Lung (tissue), 12 donors: ENCODE data around the gene MALAT1. TPM values are rescaled to one million over a fixed set of nuclear protein-coding genes. Genes with fewer than 3 reads are reported as not detected.

Experiments
- ATAC-seq: fragments of 200-7000 bp; cut with Tn5 transposase; one replicate; pipeline ENCODE4 v1.9.1; 2020; ENCODE audit warnings: moderate number of reproducible peaks; ENCODE audit not compliant: insufficient read depth, low FRiP score
- DNase-seq, 3 donors: peaks; one replicate each; pipeline ENCODE4 v3.0.0-alpha.2; 2013 to 2017
- H3K27ac ChIP-seq, 2 donors: one replicate each; pipeline ENCODE4 v1.5.1; 2013; ENCODE audit warnings: mild to moderate bottlenecking in 2 of 2, moderate library complexity in 2 of 2, control low read depth in 1 of 2, inconsistent platforms in 1 of 2, low read depth in 1 of 2, low read length in 1 of 2
- H3K27me3 ChIP-seq, 3 donors: one replicate each; pipeline ENCODE4 v1.5.1; 2013; ENCODE audit warnings: low read length in 2 of 3; ENCODE audit not compliant: control insufficient read depth in 3 of 3, insufficient read depth in 3 of 3
- H3K36me3 ChIP-seq, 4 donors: one replicate each; pipeline ENCODE4 v1.5.1; 2013; ENCODE audit warnings: low read length in 4 of 4, mild to moderate bottlenecking in 1 of 4, moderate library complexity in 1 of 4; ENCODE audit not compliant: control insufficient read depth in 4 of 4, insufficient read depth in 4 of 4
- H3K4me1 ChIP-seq, 5 donors: one replicate each; pipeline ENCODE4 v1.5.1; 2013; ENCODE audit warnings: low read length in 5 of 5, mild to moderate bottlenecking in 2 of 5, moderate library complexity in 1 of 5; ENCODE audit not compliant: control insufficient read depth in 5 of 5, insufficient read depth in 5 of 5
- H3K4me3 ChIP-seq: one replicate; pipeline ENCODE4 v1.5.1; 2013; ENCODE audit warnings: mild to moderate bottlenecking, control low read depth, moderate library complexity
- H3K9ac ChIP-seq, 2 donors: one replicate each; pipeline ENCODE4 v1.5.1; 2013; ENCODE audit warnings: low read length in 2 of 2, control low read depth in 1 of 2; ENCODE audit not compliant: insufficient read depth in 1 of 2
- H3K9me3 ChIP-seq, 4 donors: one replicate each; pipeline ENCODE4 v1.5.1; 2013; ENCODE audit warnings: low read length in 3 of 4, mild to moderate bottlenecking in 1 of 4, moderate library complexity in 1 of 4; ENCODE audit not compliant: control insufficient read depth in 4 of 4, insufficient read depth in 3 of 4
- WGBS, 2 donors: extraction: QIAGEN DNeasy Blood & Tissue Kit; methylation state at CpG; one replicate each; pipeline ENCODE4 v1.1.7; 2013; 5-methylcytosine and 5-hydroxymethylcytosine counted together
- polyA plus RNA-seq, 2 donors: library from polyadenylated mRNA; stranded (reverse); fragments of 200-250 nt; gene quantifications; one replicate each; pipeline ENCODE4 v1.2.1, GENCODE V29; 2013
- total RNA-seq, 2 donors: library from RNA; depleted of rRNA in 1 of 2; stranded (reverse); fragments of >200 nt in 1 of 2; gene quantifications; one replicate each; pipeline ENCODE4 v1.2.1, GENCODE V29; 2014 to 2021
- TF ChIP-seq, protein P1 (sequence below): IDR thresholded peaks from 2 replicates; pipeline ENCODE4 v1.5.1; 2012; ENCODE audit warnings: mild to moderate bottlenecking; ENCODE audit errors: control extremely low read depth, extremely low read depth
- donor health status: control.
- donor health status: control.
- donor health status: Bipolar disorder and iron deficiency.
- donor health status: healthy.
- donor health status: DM: yes; HTN: yes; CAD: no.

MALAT1 gene
- total and polyA plus RNA-seq, 4 donors = 125 to 48,332 (median 6,799) TPM

- Histone ChIP-seq H3K27ac (no peak overlapping the region), H3K9me3 (no peaks in the 10 kb centered on the region), H3K9ac (no peak overlapping the region), H3K27me3 (no peaks in the 10 kb centered on the region), H3K36me3 (peaks cover 3 to 54% (median 15%) of the 10 kb centered on the region in 4 donors), H3K4me3 (no peak overlapping the region), H3K4me1 (peaks cover 0 to 15% (median 9%) of the 10 kb centered on the region in 5 donors)
- TF ChIP-seq, protein P1, sequence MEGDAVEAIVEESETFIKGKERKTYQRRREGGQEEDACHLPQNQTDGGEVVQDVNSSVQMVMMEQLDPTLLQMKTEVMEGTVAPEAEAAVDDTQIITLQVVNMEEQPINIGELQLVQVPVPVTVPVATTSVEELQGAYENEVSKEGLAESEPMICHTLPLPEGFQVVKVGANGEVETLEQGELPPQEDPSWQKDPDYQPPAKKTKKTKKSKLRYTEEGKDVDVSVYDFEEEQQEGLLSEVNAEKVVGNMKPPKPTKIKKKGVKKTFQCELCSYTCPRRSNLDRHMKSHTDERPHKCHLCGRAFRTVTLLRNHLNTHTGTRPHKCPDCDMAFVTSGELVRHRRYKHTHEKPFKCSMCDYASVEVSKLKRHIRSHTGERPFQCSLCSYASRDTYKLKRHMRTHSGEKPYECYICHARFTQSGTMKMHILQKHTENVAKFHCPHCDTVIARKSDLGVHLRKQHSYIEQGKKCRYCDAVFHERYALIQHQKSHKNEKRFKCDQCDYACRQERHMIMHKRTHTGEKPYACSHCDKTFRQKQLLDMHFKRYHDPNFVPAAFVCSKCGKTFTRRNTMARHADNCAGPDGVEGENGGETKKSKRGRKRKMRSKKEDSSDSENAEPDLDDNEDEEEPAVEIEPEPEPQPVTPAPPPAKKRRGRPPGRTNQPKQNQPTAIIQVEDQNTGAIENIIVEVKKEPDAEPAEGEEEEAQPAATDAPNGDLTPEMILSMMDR = no peak
- no peak for DNase-seq
- 91 to 96% methylated on average over 2 of the region's 2 CpGs for WGBS, 2 donors
- no peak for ATAC-seq
Measured at GRCh38 chr11:65537296-65537597, 38.4 kb downstream of the MALAT1 start.

- Histone ChIP-seq H3K27me3 (no peaks in the 10 kb centered on the region), H3K4me1 (peaks cover 0 to 15% (median 12%) of the 10 kb centered on the region in 5 donors), H3K36me3 (peaks cover 3 to 50% (median 15%) of the 10 kb centered on the region in 4 donors), H3K9me3 (no peaks in the 10 kb centered on the region), H3K27ac (no peak overlapping the region), H3K4me3 (no peak overlapping the region), H3K9ac (no peak overlapping the region)
- TF ChIP-seq, protein P1 = no peak
- 87 to 88% methylated on average over 18 of the region's 18 CpGs for WGBS, 2 donors
- no peak for ATAC-seq
- no peak for DNase-seq
Measured at GRCh38 chr11:65537620-65538231, 38.9 kb downstream of the MALAT1 start.

DNA sequence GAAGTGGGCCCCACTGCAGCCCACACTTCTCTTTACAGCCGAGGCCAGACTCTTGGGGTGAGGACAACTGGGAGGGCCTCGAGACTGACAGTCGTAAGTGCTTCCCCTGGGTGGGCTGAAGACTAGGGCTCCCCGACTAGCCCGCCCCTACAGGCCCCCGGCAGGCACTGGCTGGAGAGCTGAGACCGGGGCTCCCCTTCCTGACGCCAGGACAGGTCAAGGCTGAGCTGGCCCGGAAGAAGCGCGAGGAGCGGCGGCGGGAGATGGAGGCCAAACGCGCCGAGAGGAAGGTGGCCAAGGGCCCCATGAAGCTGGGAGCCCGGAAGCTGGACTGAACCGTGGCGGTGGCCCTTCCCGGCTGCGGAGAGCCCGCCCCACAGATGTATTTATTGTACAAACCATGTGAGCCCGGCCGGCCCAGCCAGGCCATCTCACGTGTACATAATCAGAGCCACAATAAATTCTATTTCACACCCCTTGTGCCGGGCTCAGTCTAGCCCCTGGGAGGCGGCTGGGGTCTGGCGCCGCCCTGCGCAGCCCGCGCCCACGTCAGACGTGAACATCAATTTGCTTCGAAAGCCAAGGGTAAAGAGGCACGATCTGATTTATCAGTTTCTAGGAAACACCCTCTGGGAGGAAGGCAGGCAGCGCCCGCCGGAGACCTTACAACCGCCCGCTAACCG, 39.5 kb downstream of the MALAT1 start:
- no peak for ATAC-seq
- no peak for DNase-seq
- Histone ChIP-seq H3K27me3 (no peaks in the 10 kb centered on the region), H3K27ac (no peak overlapping the region), H3K36me3 (peaks cover 3 to 46% (median 15%) of the 10 kb centered on the region in 4 donors), H3K9me3 (no peaks in the 10 kb centered on the region), H3K4me1 (peaks cover 0 to 16% (median 12%) of the 10 kb centered on the region in 5 donors), H3K4me3 (no peak overlapping the region), H3K9ac (no peak overlapping the region)
- 91 to 92% methylated on average over 38 to 43 of the region's 43 CpGs for WGBS, 2 donors
- TF ChIP-seq, protein P1 = no peak
